T47D (cell line): Measurements from ENCODE around the gene KLRF1.

Experiments used
- DNase-seq, 2 experiments: peaks; one replicate each; pipeline versions ENCODE4 v3.0.0 to v3.0.0-alpha.2; 2011 to 2012; ENCODE audit warnings: low read depth in 1 of 2, low spot score in 1 of 2
- JUND ChIP-seq: IDR thresholded peaks from 2 replicates; pipeline ENCODE4 v1.6.1; 2012; ENCODE audit warnings: low read depth
- in situ Hi-C: cut with HindIII; loops from 2 replicates; pipeline ENCODE4 v1.10.0; 2016; ENCODE audit warnings: low sequenced_read_pairs, low pct_unique_long_range_greater_than_20kb

KLRF1 gene

DNA sequence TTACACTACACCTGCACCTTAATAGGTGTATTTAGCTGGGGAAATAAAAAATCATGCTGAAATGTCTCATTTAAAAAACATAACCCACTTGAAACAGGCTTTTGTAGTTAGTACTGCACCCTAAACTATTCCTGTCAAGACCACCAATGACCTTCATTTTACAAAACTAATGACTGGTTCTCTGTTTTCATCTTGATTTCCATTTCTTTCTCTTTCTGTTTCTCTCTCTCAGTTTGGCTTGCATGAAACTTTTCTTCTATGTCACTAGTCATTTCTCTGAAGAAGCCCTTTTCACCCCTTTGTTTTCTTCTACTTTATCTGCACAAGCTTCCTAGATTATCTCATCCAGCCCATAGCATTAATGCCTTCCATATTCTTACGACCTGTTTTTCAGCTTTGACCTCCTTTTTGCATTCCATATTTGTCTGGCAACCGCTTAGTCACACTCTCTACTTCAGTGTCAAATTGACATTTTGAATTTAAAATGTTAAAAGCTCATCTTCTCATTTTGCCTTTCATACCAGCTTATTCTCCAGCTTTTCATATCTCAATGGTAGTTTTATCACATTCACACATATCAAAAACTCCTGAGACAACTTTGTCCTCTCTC is 32.7 kb upstream of the KLRF1 start:
- DNase-seq = no peak
- TF ChIP-seq JUND = no peak
- in situ Hi-C loops = no loop called here

DNA sequence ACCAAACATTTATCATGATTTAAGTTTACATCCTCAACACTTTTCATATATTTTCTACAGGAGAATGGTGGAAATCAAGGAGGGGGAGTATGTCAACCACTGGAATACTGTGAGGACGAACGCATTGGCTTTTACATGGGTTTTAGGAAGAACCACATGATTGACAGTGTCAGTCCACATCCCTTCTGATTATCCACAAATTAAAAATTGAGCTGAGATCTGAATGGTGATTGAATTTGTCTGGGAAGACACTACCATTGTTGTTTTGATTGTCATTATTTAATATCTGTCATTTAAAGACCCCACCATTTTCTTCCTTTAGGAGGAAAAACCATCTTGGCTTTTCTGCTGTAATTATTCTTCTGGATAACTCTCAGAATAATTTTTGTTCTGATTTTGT is 31.3 kb upstream of the KLRF1 start:
- TF ChIP-seq JUND = no peak
- in situ Hi-C loops = no loop called here
- DNase-seq = no peak

DNA sequence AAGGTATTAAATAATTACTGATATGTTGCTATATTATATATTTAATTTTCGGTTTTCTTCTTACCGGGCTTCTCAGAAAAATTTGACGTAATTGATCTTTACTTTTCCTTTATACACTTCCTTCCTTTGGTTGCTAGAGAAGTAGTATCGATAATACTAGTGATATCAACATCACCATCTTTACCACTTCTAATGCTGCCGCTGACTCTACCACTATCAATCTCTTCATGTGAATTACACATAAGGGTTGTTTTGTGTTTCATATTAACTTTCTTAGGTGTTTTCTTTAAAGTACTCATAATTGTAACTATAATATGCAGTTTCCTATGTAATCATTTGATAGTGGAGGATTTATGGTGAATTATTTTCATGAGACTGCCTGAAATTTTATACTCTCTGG is 30.9 kb upstream of the KLRF1 start:
- no peak for TF ChIP-seq JUND
- no peak for DNase-seq
- in situ Hi-C loops = no loop called here

GRCh38 chr12:9796971-9797370 is 30.3 kb upstream of the KLRF1 start:
- in situ Hi-C loops = no loop called here
- DNase-seq = no peak
- TF ChIP-seq JUND = no peak

- DNase-seq = peak; percentile 7 to 89
- TF ChIP-seq JUND = no peak
- in situ Hi-C loops = no loop called here
These were observed 29.3 kb upstream of the KLRF1 start for GRCh38 chr12:9797722-9798619.

GRCh38 chr12:9799961-9800360 is 27.3 kb upstream of the KLRF1 start:
- no peak for DNase-seq
- in situ Hi-C loops = no loop called here
- TF ChIP-seq JUND = no peak

DNA sequence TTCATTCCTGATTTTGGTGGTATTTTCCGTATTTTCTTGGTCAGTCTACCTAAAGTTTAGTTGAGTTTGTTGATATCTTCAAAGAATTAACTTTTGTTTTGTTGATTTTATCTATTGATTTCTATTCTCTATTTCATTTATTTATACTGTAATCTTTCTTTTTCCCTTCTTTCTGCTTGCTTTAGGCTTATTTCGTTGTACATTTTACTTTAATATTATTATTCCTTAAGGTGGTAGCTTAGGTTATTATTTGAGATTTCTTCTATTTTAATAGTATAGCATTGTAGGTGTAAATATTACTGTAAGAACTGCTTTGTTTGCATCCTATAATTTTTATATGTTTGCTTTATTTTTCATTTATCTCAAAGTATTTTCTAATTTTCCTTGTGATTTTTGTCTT is 21.4 kb upstream of the KLRF1 start:
- in situ Hi-C loops = no loop called here
- no peak for TF ChIP-seq JUND
- DNase-seq = no peak

GRCh38 chr12:9806714-9807113 is 20.6 kb upstream of the KLRF1 start:
- DNase-seq = no peak
- in situ Hi-C loops = no loop called here

GRCh38 chr12:9808504-9808903 is 18.8 kb upstream of the KLRF1 start:
- in situ Hi-C loops = no loop called here
- TF ChIP-seq JUND = no peak

More at GRCh38 chr12:9806714-9807113, 20.6 kb upstream of the KLRF1 start:
- no peak for TF ChIP-seq JUND

GRCh38 chr12:9809338-9809737 is 17.9 kb upstream of the KLRF1 start:
- in situ Hi-C loops = no loop called here
- TF ChIP-seq JUND = no peak

More at GRCh38 chr12:9808504-9808903, 18.8 kb upstream of the KLRF1 start:
- no peak for DNase-seq

GRCh38 chr12:9809866-9810265 is 17.4 kb upstream of the KLRF1 start:
- DNase-seq = no peak
- in situ Hi-C loops = no loop called here
- TF ChIP-seq JUND = no peak

More at GRCh38 chr12:9809338-9809737, 17.9 kb upstream of the KLRF1 start:
- DNase-seq = no peak

DNA sequence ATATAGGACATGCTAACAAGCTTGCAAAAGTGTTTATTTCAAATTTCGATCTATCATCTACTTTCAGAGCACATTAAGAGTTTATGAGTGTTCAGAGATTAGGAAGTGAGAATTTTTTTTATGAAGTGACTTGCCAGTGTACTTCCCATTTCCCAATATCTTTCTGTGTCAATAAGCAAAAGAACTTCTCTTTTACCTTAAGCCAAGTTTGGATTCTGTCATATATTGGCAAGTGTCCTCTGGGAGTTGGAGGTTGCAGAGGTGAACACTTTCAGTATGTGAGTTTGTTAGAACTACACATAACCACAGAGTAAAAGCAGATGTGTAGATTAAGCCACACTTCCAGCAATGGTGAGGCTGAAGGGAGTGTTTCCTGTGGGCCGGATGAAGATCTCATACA is 16.6 kb upstream of the KLRF1 start:
- DNase-seq = no peak
- no peak for TF ChIP-seq JUND
- in situ Hi-C loops = no loop called here

DNA sequence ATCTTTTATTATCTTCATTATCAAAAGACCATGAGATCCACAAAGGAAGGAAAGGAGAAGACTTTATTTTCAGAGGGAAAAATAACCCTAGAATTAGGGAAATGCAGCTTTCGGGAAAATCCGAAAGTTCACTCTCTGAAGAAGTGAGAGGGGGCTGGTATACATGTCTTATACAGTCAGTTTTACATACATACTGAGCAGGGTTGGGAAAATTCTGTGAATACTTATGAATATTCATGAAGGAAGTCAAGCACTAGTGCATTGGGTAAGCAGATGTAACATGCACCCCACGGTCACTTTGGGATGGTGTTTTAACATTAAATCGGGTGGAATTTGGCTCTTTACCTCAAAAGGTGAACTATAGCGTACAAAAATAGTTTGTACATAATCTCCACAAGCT is 15.7 kb upstream of the KLRF1 start:
- in situ Hi-C loops = no loop called here
- DNase-seq = no peak
- TF ChIP-seq JUND = no peak
